WTC11 (cell line): ENCODE data around the gene TPPP3. TPM values are rescaled to one million over a fixed set of nuclear protein-coding genes. Genes with fewer than 3 reads are reported as not detected.

Experiments
- ATAC-seq: fragments of 200-7000 bp; cut with Tn5 transposase; 2 replicates; pipeline ENCODE4 v1.10.0; 2021; ENCODE audit warnings: mild to moderate bottlenecking, moderate library complexity
- Bru-seq: library from RNA; stranded (reverse); fragments of 400-500 nt; gene quantifications from one replicate; lab custom pipeline; 2021; lab: Mats Ljungman, UMichigan
- CTCF ChIA-PET: fragments of 300-600 bp; sonication (Branson Sonifier 250); formaldehyde crosslinking; loops from one replicate; lab custom pipeline; 2021; ENCODE audit warnings: antibody characterized with exemption; lab: Charles Lee
- POLR2A ChIA-PET: fragments of 350-600 bp; sonication (Branson Sonifier 250); formaldehyde crosslinking; loops from one replicate; lab custom pipeline; 2021; ENCODE audit warnings: antibody characterized with exemption; lab: Charles Lee
- DNase-seq: peaks from one replicate; pipeline ENCODE4 v3.0.0; 2021; ENCODE audit warnings: low spot score
- H3K27ac Mint-ChIP-seq: 2 replicates; pipeline ENCODE4 v1.8.0; 2021; ENCODE audit warnings: mixed read lengths
- H3K27me3 Mint-ChIP-seq: 2 replicates; pipeline ENCODE4 v1.8.0; 2021; ENCODE audit warnings: low read depth, mild to moderate bottlenecking, moderate library complexity, mixed read lengths
- H3K36me3 Mint-ChIP-seq: 2 replicates; pipeline ENCODE4 v1.8.0; 2021; ENCODE audit warnings: mixed read lengths
- H3K4me1 Mint-ChIP-seq: 2 replicates; pipeline ENCODE4 v1.8.0; 2022; ENCODE audit warnings: mixed read lengths
- H3K4me3 Mint-ChIP-seq: 2 replicates; pipeline ENCODE4 v1.8.0; 2021; ENCODE audit warnings: mild to moderate bottlenecking, moderate library complexity, mixed read lengths
- H3K9me3 Mint-ChIP-seq: 2 replicates; pipeline ENCODE4 v1.8.0; 2021; ENCODE audit warnings: mixed read lengths
- CTCF ChIP-seq: fragments of 200-600 bp; IDR thresholded peaks from 2 replicates; pipeline ENCODE4 v1.8.0; 2022; ENCODE audit warnings: antibody characterized with exemption
- E2F4 ChIP-seq: sonication (generic); formaldehyde crosslinking; IDR thresholded peaks from 2 replicates; pipeline ENCODE4 v1.8.1; 2022; ENCODE audit warnings: low read depth, mild to moderate bottlenecking, moderate library complexity, missing genetic modification reagents, borderline replicate concordance
- ELF4 ChIP-seq: sonication (generic); formaldehyde crosslinking; IDR thresholded peaks from 2 replicates; pipeline ENCODE4 v1.8.1; 2022; ENCODE audit warnings: low read depth, mild to moderate bottlenecking, moderate library complexity, missing genetic modification reagents
- ERG ChIP-seq: fragments of 250-450 bp; sonication (Bioruptor Pico); IDR thresholded peaks from 2 replicates; pipeline ENCODE4 v1.8.0; 2021; ENCODE audit warnings: mild to moderate bottlenecking
- GRHL2 ChIP-seq: fragments of 250-450 bp; sonication (Bioruptor Pico); IDR thresholded peaks from 2 replicates; pipeline ENCODE4 v1.8.0; 2022; ENCODE audit warnings: mild to moderate bottlenecking, moderate library complexity; ENCODE audit not compliant: insufficient replicate concordance, severe bottlenecking
- IRF1 ChIP-seq: sonication (generic); formaldehyde crosslinking; IDR thresholded peaks from 2 replicates; pipeline ENCODE4 v1.8.0; 2023; ENCODE audit warnings: missing genetic modification reagents
- JAZF1 ChIP-seq: fragments of 250-450 bp; sonication (Bioruptor Pico); IDR thresholded peaks from 2 replicates; pipeline ENCODE4 v1.9.0; 2021; ENCODE audit warnings: moderate library complexity, mild to moderate bottlenecking, inconsistent platforms
- MAX ChIP-seq: sonication (generic); formaldehyde crosslinking; IDR thresholded peaks from 2 replicates; pipeline ENCODE4 v1.8.0; 2022; ENCODE audit warnings: mild to moderate bottlenecking, missing genetic modification reagents
- NFYB ChIP-seq: sonication (generic); formaldehyde crosslinking; conservative IDR thresholded peaks from 2 replicates; pipeline ENCODE4 v1.8.0; 2022; ENCODE audit warnings: low read depth, missing genetic modification reagents
- NR1H2 ChIP-seq: sonication (generic); formaldehyde crosslinking; IDR thresholded peaks from 2 replicates; pipeline ENCODE4 v1.9.0; 2021; ENCODE audit warnings: mild to moderate bottlenecking, moderate library complexity, missing genetic modification reagents
- PREB ChIP-seq: sonication (generic); formaldehyde crosslinking; IDR thresholded peaks from 2 replicates; pipeline ENCODE4 v1.8.1; 2022; ENCODE audit warnings: mild to moderate bottlenecking, missing genetic modification reagents, moderate library complexity, borderline replicate concordance
- SMAD4 ChIP-seq: sonication (generic); formaldehyde crosslinking; IDR thresholded peaks from 2 replicates; pipeline ENCODE4 v1.8.0; 2022; ENCODE audit warnings: mild to moderate bottlenecking, missing genetic modification reagents
- TEAD4 ChIP-seq: sonication (generic); formaldehyde crosslinking; IDR thresholded peaks from 2 replicates; pipeline ENCODE4 v1.8.0; 2022; ENCODE audit warnings: mild to moderate bottlenecking, missing genetic modification reagents
- TP53 ChIP-seq: sonication (generic); formaldehyde crosslinking; IDR thresholded peaks from 2 replicates; pipeline ENCODE4 v1.8.1; 2023; ENCODE audit warnings: mild to moderate bottlenecking, missing genetic modification reagents
- USF2 ChIP-seq: sonication (generic); formaldehyde crosslinking; IDR thresholded peaks from 2 replicates; pipeline ENCODE4 v1.8.1; 2023; ENCODE audit warnings: mild to moderate bottlenecking, missing genetic modification reagents, moderate library complexity
- ZBTB43 ChIP-seq: sonication (generic); formaldehyde crosslinking; IDR thresholded peaks from 2 replicates; pipeline ENCODE4 v1.8.1; 2023; ENCODE audit warnings: mild to moderate bottlenecking, missing genetic modification reagents
- ZNF138 ChIP-seq: sonication (generic); formaldehyde crosslinking; conservative IDR thresholded peaks from 2 replicates; pipeline ENCODE4 v1.8.1; 2022; ENCODE audit warnings: mild to moderate bottlenecking, moderate library complexity, missing genetic modification reagents
- ZNF232 ChIP-seq: sonication (generic); formaldehyde crosslinking; IDR thresholded peaks from 2 replicates; pipeline ENCODE4 v1.8.0; 2022; ENCODE audit warnings: mild to moderate bottlenecking, missing genetic modification reagents
- ZNF263 ChIP-seq: sonication (generic); formaldehyde crosslinking; IDR thresholded peaks from 2 replicates; pipeline ENCODE4 v1.8.1; 2022; ENCODE audit warnings: low read depth, mild to moderate bottlenecking, moderate library complexity, missing genetic modification reagents
- ZNF425 ChIP-seq: fragments of 250-450 bp; sonication (Bioruptor Pico); conservative IDR thresholded peaks from 2 replicates; pipeline ENCODE4 v1.9.0; 2021; ENCODE audit warnings: mild to moderate bottlenecking
- long read RNA-seq, 3 experiments: library from RNA in 1 of 3; library from capped mRNA in 1 of 3; library from polyadenylated mRNA in 1 of 3; unstranded in 2 of 3; stranded (forward) in 1 of 3; transcript quantifications; one replicate each; pipeline ENCODE4 v2.0.0, GENCODE V29; 2021
- total RNA-seq: library from RNA; stranded (reverse); gene quantifications from 3 replicates; pipeline ENCODE4 v1.2.3, GENCODE V29; 2021

Gene TPPP3
- 0.57 to 0.74 TPM (median 0.64 TPM) in 3 replicates for total RNA-seq
- percentile 19 among the genes with signal in this experiment for Bru-seq, nascent RNA
- long read RNA-seq, experiment 1, result 0 reads
- long read RNA-seq, experiment 2, result 0 reads
- long read RNA-seq, experiment 3, partial matches to known transcripts, result 0 of 1 reads
- long read RNA-seq, experiment 3, other reads (novel, unspliced or antisense), result 0 of 1 reads

GRCh38 chr16:67393111-67393787 lies at the start of gene TPPP3:
Gene TPPP3 (minus strand): TSS chr16:67393498. CDS start chr16:67391111, 2,387 bp downstream.
- POLR2A ChIA-PET, result interaction anchor here (0.6 to 1.5 kb wide), 5 partner anchors 9 to 66 kb away, joined by 3 to 4 read pairs (median 3); partner anchors contain the start of gene LRRC36
- DNase-seq, result peak; percentile 90
- CTCF ChIA-PET, result interaction anchor here (0.6 to 6.8 kb wide), 37 partner anchors 10 to 563 kb away, joined by 3 to 65 read pairs (median 6); partner anchors contain the start of genes ATP6V0D1, CES3, HSD11B2 and KCTD19
- Mint-ChIP-seq H3K9me3 (no peaks in the 10 kb centered on the region), H3K27me3 (peaks cover 56% of the 10 kb centered on the region), H3K27ac (no peak within 1 kb of the TSS), H3K4me3 (peak within 1 kb of the TSS; percentile 66), H3K4me1 (peaks cover 20% of the 10 kb centered on the region)
- TF ChIP-seq CTCF (peak; percentile 25; the same call in 1 of the 2 replicates), GRHL2 (CRISPR knock-in tag) (no peak), MAX (no peak)
- TF ChIP-seq, all 79 proteins: peak for 1
- no peaks in the 10 kb centered on the region for H3K36me3 Mint-ChIP-seq
- ATAC-seq, result peak; percentile 56

GRCh38 chr16:67442581-67443255 lies 49.4 kb upstream of the TPPP3 start:
- no peak for ATAC-seq
- Mint-ChIP-seq H3K4me1 (peaks cover 6% of the 10 kb centered on the region), H3K4me3 (no peak overlapping the region), H3K36me3 (peaks cover 4% of the 10 kb centered on the region; the same call in 1 of the 2 replicates), H3K9me3 (no peaks in the 10 kb centered on the region), H3K27me3 (no peaks in the 10 kb centered on the region), H3K27ac (no peak overlapping the region)
- DNase-seq, result no peak
- POLR2A ChIA-PET, result no interaction called here
- CTCF ChIA-PET, result interaction anchor here (0.9 to 12.8 kb wide), 9 partner anchors 10 to 158 kb away, joined by 3 to 234 read pairs (median 12); partner anchors contain the start of genes HSD11B2, KCTD19 and LRRC36
- TF ChIP-seq IRF1 (no peak), ZNF425 (no peak), SMAD4 (CRISPR knock-in tag) (no peak), ELF4 (CRISPR knock-in tag) (no peak), ZNF263 (no peak), NR1H2 (CRISPR knock-in tag) (no peak), ZNF232 (CRISPR knock-in tag) (no peak), PREB (no peak), JAZF1 (no peak), NFYB (no peak), TP53 (CRISPR knock-in tag) (no peak), USF2 (no peak), ZBTB43 (no peak), E2F4 (CRISPR knock-in tag) (no peak), ERG (CRISPR knock-in tag) (no peak), TEAD4 (CRISPR knock-in tag) (no peak), ZNF138 (CRISPR knock-in tag) (no peak)
